Breast epithelium (tissue), 3 donors: ENCODE data around the gene ARHGEF10L.

ENCODE experiments used
- POLR2A ChIP-seq: fragments of 450-650 bp; IDR thresholded peaks from one replicate; pipeline ENCODE4 v1.6.1; 2016; ENCODE audit warnings: antibody characterized with exemption, mild to moderate bottlenecking, moderate library complexity
- TF ChIP-seq, protein P1 (sequence below), 3 donors: fragments of 450-650 bp; IDR thresholded peaks; one replicate each; pipeline ENCODE4 v1.5.1; 2016 to 2017; ENCODE audit warnings: antibody characterized with exemption in 3 of 3, mild to moderate bottlenecking in 3 of 3, moderate library complexity in 3 of 3

- no peak for TF ChIP-seq POLR2A
- TF ChIP-seq, protein P1, sequence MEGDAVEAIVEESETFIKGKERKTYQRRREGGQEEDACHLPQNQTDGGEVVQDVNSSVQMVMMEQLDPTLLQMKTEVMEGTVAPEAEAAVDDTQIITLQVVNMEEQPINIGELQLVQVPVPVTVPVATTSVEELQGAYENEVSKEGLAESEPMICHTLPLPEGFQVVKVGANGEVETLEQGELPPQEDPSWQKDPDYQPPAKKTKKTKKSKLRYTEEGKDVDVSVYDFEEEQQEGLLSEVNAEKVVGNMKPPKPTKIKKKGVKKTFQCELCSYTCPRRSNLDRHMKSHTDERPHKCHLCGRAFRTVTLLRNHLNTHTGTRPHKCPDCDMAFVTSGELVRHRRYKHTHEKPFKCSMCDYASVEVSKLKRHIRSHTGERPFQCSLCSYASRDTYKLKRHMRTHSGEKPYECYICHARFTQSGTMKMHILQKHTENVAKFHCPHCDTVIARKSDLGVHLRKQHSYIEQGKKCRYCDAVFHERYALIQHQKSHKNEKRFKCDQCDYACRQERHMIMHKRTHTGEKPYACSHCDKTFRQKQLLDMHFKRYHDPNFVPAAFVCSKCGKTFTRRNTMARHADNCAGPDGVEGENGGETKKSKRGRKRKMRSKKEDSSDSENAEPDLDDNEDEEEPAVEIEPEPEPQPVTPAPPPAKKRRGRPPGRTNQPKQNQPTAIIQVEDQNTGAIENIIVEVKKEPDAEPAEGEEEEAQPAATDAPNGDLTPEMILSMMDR (IDR thresholded peaks at IDR 0.05), result peak; percentile 70 to 85 (median 83)
Measured at GRCh38 chr1:17494114-17494729, 45.3 kb upstream of the ARHGEF10L start.
